ENCODE results near the gene ROPN1L.

DNA sequence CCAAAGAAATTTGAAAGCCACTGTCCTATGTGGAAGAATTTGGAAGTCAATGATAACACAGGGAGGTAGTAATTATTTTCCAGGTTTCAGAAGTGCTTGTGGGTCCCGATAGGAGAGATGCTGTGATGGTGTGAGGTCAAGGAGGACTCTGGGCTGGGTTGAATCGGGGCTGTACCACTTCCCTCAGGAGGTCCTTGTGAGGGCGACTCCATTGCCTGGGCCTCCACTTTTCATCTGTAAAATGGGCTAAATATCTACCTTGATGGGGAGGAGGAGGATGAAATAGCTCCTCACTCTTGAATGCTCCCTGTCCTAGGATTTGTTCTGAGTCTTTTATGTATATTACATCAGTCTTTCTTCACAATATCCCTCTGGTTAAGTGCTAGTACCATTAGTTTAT lies 59.0 kb downstream of the ROPN1L start:
- TF ChIP-seq, protein P1, sequence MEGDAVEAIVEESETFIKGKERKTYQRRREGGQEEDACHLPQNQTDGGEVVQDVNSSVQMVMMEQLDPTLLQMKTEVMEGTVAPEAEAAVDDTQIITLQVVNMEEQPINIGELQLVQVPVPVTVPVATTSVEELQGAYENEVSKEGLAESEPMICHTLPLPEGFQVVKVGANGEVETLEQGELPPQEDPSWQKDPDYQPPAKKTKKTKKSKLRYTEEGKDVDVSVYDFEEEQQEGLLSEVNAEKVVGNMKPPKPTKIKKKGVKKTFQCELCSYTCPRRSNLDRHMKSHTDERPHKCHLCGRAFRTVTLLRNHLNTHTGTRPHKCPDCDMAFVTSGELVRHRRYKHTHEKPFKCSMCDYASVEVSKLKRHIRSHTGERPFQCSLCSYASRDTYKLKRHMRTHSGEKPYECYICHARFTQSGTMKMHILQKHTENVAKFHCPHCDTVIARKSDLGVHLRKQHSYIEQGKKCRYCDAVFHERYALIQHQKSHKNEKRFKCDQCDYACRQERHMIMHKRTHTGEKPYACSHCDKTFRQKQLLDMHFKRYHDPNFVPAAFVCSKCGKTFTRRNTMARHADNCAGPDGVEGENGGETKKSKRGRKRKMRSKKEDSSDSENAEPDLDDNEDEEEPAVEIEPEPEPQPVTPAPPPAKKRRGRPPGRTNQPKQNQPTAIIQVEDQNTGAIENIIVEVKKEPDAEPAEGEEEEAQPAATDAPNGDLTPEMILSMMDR (IDR thresholded peaks at IDR 0.05), result no peak
- no peak for TF ChIP-seq EZH2phosphoT487 (IDR thresholded peaks at IDR 0.05)

Measured in neural progenitor cell (in vitro differentiated cells).